Measurements from ENCODE around the gene PPP1R15A.
"Not testable (repeated sequence)": the region's sequence is repeated elsewhere in the genome, so short reads cannot be mapped to it uniquely, and the experiment has no call there.

The PPP1R15A gene

GRCh38 chr19:48872182-48872883 is at the start of gene PPP1R15A:
Gene PPP1R15A, plus strand, starts transcription at chr19:48872421. Its CDS starts 813 bp downstream, at chr19:48873234.
- in situ Hi-C loops (cut with HindIII; ENCODE audit: low sequenced_read_pairs): no loop called here

- in situ Hi-C loops (cut with HindIII; ENCODE audit: low sequenced_read_pairs): no loop called here
Observed at GRCh38 chr19:48822514-48822913, 49.7 kb upstream of the PPP1R15A start.

- in situ Hi-C loops (cut with HindIII; ENCODE audit: low sequenced_read_pairs): no loop called here
Observed at GRCh38 chr19:48826606-48827020, 45.6 kb upstream of the PPP1R15A start.

- in situ Hi-C loops (cut with HindIII; ENCODE audit: low sequenced_read_pairs): no loop called here
Observed at GRCh38 chr19:48830088-48830487, 42.1 kb upstream of the PPP1R15A start.

- in situ Hi-C loops (cut with HindIII; ENCODE audit: low sequenced_read_pairs): no loop called here
Observed at GRCh38 chr19:48830965-48831364, 41.3 kb upstream of the PPP1R15A start.

GRCh38 chr19:48833049-48833448 is 39.2 kb upstream of the PPP1R15A start:
- in situ Hi-C loops (cut with HindIII; ENCODE audit: low sequenced_read_pairs): no loop called here

- in situ Hi-C loops (cut with HindIII; ENCODE audit: low sequenced_read_pairs): no loop called here
Observed at GRCh38 chr19:48833977-48834376, 38.2 kb upstream of the PPP1R15A start.

- in situ Hi-C loops (cut with HindIII; ENCODE audit: low sequenced_read_pairs): no loop called here
Observed at GRCh38 chr19:48835734-48836088, 36.5 kb upstream of the PPP1R15A start.

GRCh38 chr19:48836089-48837017 is 35.9 kb upstream of the PPP1R15A start, which contains the start of gene HSD17B14:
Gene HSD17B14, minus strand, starts transcription at chr19:48836491. Its CDS starts 80 bp downstream, at chr19:48836411.
- in situ Hi-C loops (cut with HindIII; ENCODE audit: low sequenced_read_pairs): no loop called here

- in situ Hi-C loops (cut with HindIII; ENCODE audit: low sequenced_read_pairs): no loop called here
Observed at GRCh38 chr19:48837051-48837524, 35.1 kb upstream of the PPP1R15A start.

GRCh38 chr19:48837687-48838086 is 34.5 kb upstream of the PPP1R15A start:
- in situ Hi-C loops (cut with HindIII; ENCODE audit: low sequenced_read_pairs): no loop called here

- in situ Hi-C loops (cut with HindIII; ENCODE audit: low sequenced_read_pairs): loop anchor here (5.0 kb wide), 3 partner anchors 44 to 209 kb away; no protein-coding TSS in a partner anchor
Observed at GRCh38 chr19:48841047-48841446, 31.2 kb upstream of the PPP1R15A start.

GRCh38 chr19:48841571-48841970 is 30.6 kb upstream of the PPP1R15A start:
- in situ Hi-C loops (cut with HindIII; ENCODE audit: low sequenced_read_pairs): loop anchor here (5.0 kb wide), 3 partner anchors 44 to 209 kb away; no protein-coding TSS in a partner anchor

- in situ Hi-C loops (cut with HindIII; ENCODE audit: low sequenced_read_pairs): loop anchor here (5.0 kb wide), 3 partner anchors 45 to 210 kb away; no protein-coding TSS in a partner anchor
Observed at GRCh38 chr19:48842789-48843162, 29.4 kb upstream of the PPP1R15A start.

GRCh38 chr19:48844472-48844871 is 27.7 kb upstream of the PPP1R15A start:
- in situ Hi-C loops (cut with HindIII; ENCODE audit: low sequenced_read_pairs): loop anchor here (5.0 kb wide), 3 partner anchors 43 to 212 kb away; no protein-coding TSS in a partner anchor

GRCh38 chr19:48845384-48845783 is 26.8 kb upstream of the PPP1R15A start:
- in situ Hi-C loops (cut with HindIII; ENCODE audit: low sequenced_read_pairs): no loop called here

GRCh38 chr19:48846659-48847058 is 25.6 kb upstream of the PPP1R15A start:
- in situ Hi-C loops (cut with HindIII; ENCODE audit: low sequenced_read_pairs): not testable (repeated sequence)

- in situ Hi-C loops (cut with HindIII; ENCODE audit: low sequenced_read_pairs): loop anchor here (5.0 kb wide), 1 partner anchor 115 kb away; the partner anchor contains the start of gene FTL
Observed at GRCh38 chr19:48852292-48852691, 19.9 kb upstream of the PPP1R15A start.

GRCh38 chr19:48853483-48853882 is 18.7 kb upstream of the PPP1R15A start:
- in situ Hi-C loops (cut with HindIII; ENCODE audit: low sequenced_read_pairs): loop anchor here (5.0 kb wide), 1 partner anchor 114 kb away; the partner anchor contains the start of gene FTL

GRCh38 chr19:48854103-48854502 is 18.1 kb upstream of the PPP1R15A start:
- in situ Hi-C loops (cut with HindIII; ENCODE audit: low sequenced_read_pairs): loop anchor here (5.0 kb wide), 1 partner anchor 113 kb away; the partner anchor contains the start of gene FTL

GRCh38 chr19:48856921-48857320 is 15.3 kb upstream of the PPP1R15A start:
- in situ Hi-C loops (cut with HindIII; ENCODE audit: low sequenced_read_pairs): no loop called here
